HepG2 (cell line): ENCODE measurements around the gene FOXD4L1. TPM values are rescaled to one million over a fixed set of nuclear protein-coding genes. Genes with fewer than 3 reads are reported as not detected.
"Not testable (repeated sequence)": the region's sequence is repeated elsewhere in the genome, so short reads cannot be mapped to it uniquely, and the experiment has no call there.

Experiments
- ATAC-seq: fragments of 200-7000 bp; cut with Tn5 transposase; 3 replicates; pipeline ENCODE4 v1.9.1; 2020; ENCODE audit warnings: mild to moderate bottlenecking, moderate library complexity
- BruUV-seq: library from RNA; stranded (reverse); fragments of 400-500 nt; replicated peaks from 2 replicates; lab custom pipeline; 2021; lab: Mats Ljungman, UMichigan
- CTCF ChIA-PET: fragments of 300-600 bp; formaldehyde crosslinking; extraction: SDS; loops from one replicate; lab custom pipeline; 2021; ENCODE audit warnings: low total read pairs, inconsistent platforms, low intra/inter-chr PET ratio; lab: Yijun Ruan, JAX
- POLR2A ChIA-PET: fragments of 350-600 bp; sonication (Branson Sonifier 250); formaldehyde crosslinking; loops from one replicate; lab custom pipeline; 2020; ENCODE audit warnings: antibody characterized with exemption, inconsistent platforms; lab: Yijun Ruan, JAX
- DNase-seq: peaks from one replicate; pipeline ENCODE4 v3.0.0-alpha.2; 2015; ENCODE audit warnings: low spot score
- FAIRE-seq: peaks from 3 replicates; lab custom pipeline; 2011; peaks lifted over from hg19 to GRCh38; lab: Jason Lieb, UNC
- H2AFZ ChIP-seq: one replicate; pipeline ENCODE4 v1.6.1; 2011; ENCODE audit warnings: low read length, inconsistent platforms
- H3K27ac ChIP-seq: fragments of 300-600 bp; 3 replicates; pipeline ENCODE4 v1.8.0; 2011; ENCODE audit warnings: mixed run types, mild to moderate bottlenecking, mixed read lengths, low read length, inconsistent platforms; ENCODE audit not compliant: insufficient read depth; ENCODE audit errors: extremely low read length
- H3K27me3 ChIP-seq, 2 experiments: fragments of 200-600 bp in 1 of 2; 2 replicates in 1 of 2; 3 replicates in 1 of 2; pipeline versions ENCODE4 v1.6.0 to v1.8.0; 2011; ENCODE audit warnings: low read length in 2 of 2, mild to moderate bottlenecking in 2 of 2, moderate library complexity in 2 of 2, inconsistent platforms in 1 of 2; ENCODE audit not compliant: insufficient read depth in 2 of 2, control insufficient read depth in 1 of 2
- H3K36me3 ChIP-seq, 2 experiments: fragments of 200-600 bp in 1 of 2; replicated peaks in 1 of 2; 2 replicates in 1 of 2; 3 replicates in 1 of 2; pipeline versions ENCODE4 v1.5.1 to v1.8.0; 2011; ENCODE audit warnings: low read length in 2 of 2, inconsistent platforms in 1 of 2; ENCODE audit not compliant: insufficient read depth in 2 of 2, control insufficient read depth in 1 of 2
- H3K4me1 ChIP-seq: 2 replicates; pipeline ENCODE4 v1.5.1; 2012; ENCODE audit warnings: low read length, inconsistent platforms; ENCODE audit not compliant: insufficient read depth
- H3K4me2 ChIP-seq: 2 replicates; pipeline ENCODE4 v1.6.0; 2011; ENCODE audit warnings: low read depth, low read length, inconsistent platforms
- H3K4me3 ChIP-seq, 3 experiments: fragments of 200-600 bp in 1 of 3; sonication (generic), shearing (Covaris generic) in 1 of 3; replicated peaks in 1 of 3; 2 replicates each; pipeline ENCODE4 v1.5.1; 2011 to 2016; ENCODE audit warnings: low read length in 3 of 3, inconsistent platforms in 2 of 3, low read depth in 2 of 3, mild to moderate bottlenecking in 2 of 3, control low read depth in 1 of 3, mixed read lengths in 1 of 3; ENCODE audit not compliant: insufficient read depth in 1 of 3
- H3K79me2 ChIP-seq: one replicate; pipeline ENCODE4 v1.6.1; 2011; ENCODE audit warnings: low read length, inconsistent platforms; ENCODE audit not compliant: insufficient read depth
- H3K9ac ChIP-seq: 2 replicates; pipeline ENCODE4 v1.6.0; 2011; ENCODE audit warnings: mild to moderate bottlenecking, low read depth, low read length, inconsistent platforms; ENCODE audit not compliant: insufficient read depth
- H3K9me3 ChIP-seq: 2 replicates; pipeline ENCODE4 v1.5.1; 2012; ENCODE audit warnings: mild to moderate bottlenecking, low read length
- H4K20me1 ChIP-seq: 2 replicates; pipeline ENCODE4 v1.6.0; 2011; ENCODE audit warnings: inconsistent platforms, mild to moderate bottlenecking, low read length, moderate library complexity; ENCODE audit not compliant: insufficient read depth
- CBX2 ChIP-seq, 2 experiments: fragments of 200-600 bp in 1 of 2; sonication (generic); formaldehyde crosslinking in 1 of 2; IDR thresholded peaks; 2 replicates each; pipeline versions ENCODE4 v1.7.0 to v1.8.1; 2018 to 2022; ENCODE audit warnings: low read depth in 2 of 2, low read length in 1 of 2, mild to moderate bottlenecking in 1 of 2, missing genetic modification reagents in 1 of 2
- HNRNPLL ChIP-seq: fragments of 200-400 bp; formaldehyde crosslinking; IDR thresholded peaks from 2 replicates; pipeline ENCODE4 v1.6.1; 2017; ENCODE audit warnings: mild to moderate bottlenecking, low read depth, low read length; ENCODE audit not compliant: poor library complexity, severe bottlenecking
- MYPOP ChIP-seq: sonication (generic); formaldehyde crosslinking; IDR thresholded peaks from 2 replicates; pipeline ENCODE4 v1.8.1; 2023; ENCODE audit warnings: mild to moderate bottlenecking, moderate library complexity, missing genetic modification reagents
- ZFX ChIP-seq: sonication (generic); formaldehyde crosslinking; IDR thresholded peaks from 2 replicates; pipeline ENCODE4 v1.4.0; 2020; ENCODE audit warnings: mild to moderate bottlenecking, low read depth, missing genetic modification reagents, moderate library complexity
- ZMAT3 ChIP-seq: sonication (generic); formaldehyde crosslinking; conservative IDR thresholded peaks from 2 replicates; pipeline ENCODE4 v1.7.0; 2021; ENCODE audit warnings: missing genetic modification reagents
- ZNF160 ChIP-seq: sonication (generic); formaldehyde crosslinking; IDR thresholded peaks from 2 replicates; pipeline ENCODE4 v1.8.0; 2022; ENCODE audit warnings: mild to moderate bottlenecking, inconsistent platforms, missing genetic modification reagents
- ZNF205 ChIP-seq: IDR thresholded peaks from 2 replicates; pipeline ENCODE4 v1.6.1; 2018; ENCODE audit warnings: missing biosample characterization, missing genetic modification reagents
- ZNF598 ChIP-seq: sonication (generic); formaldehyde crosslinking; IDR thresholded peaks from 2 replicates; pipeline ENCODE4 v1.5.1; 2020; ENCODE audit warnings: mild to moderate bottlenecking, missing genetic modification reagents, borderline replicate concordance
- ZNF776 ChIP-seq: sonication (generic); formaldehyde crosslinking; IDR thresholded peaks from 2 replicates; pipeline ENCODE4 v1.4.0; 2020; ENCODE audit warnings: mild to moderate bottlenecking, missing genetic modification reagents
- ZNF777 ChIP-seq: sonication (generic); formaldehyde crosslinking; IDR thresholded peaks from 2 replicates; pipeline ENCODE4 v1.4.0; 2020; ENCODE audit warnings: missing genetic modification reagents
- WGBS: methylation state at CpG from one replicate; pipeline ENCODE4 v1.1.6; 2017; ENCODE audit warnings: low lambda C conversion rate; 5-methylcytosine and 5-hydroxymethylcytosine counted together
- in situ Hi-C: cut with HindIII; loops from 2 replicates; pipeline ENCODE4 v1.10.0; 2017; ENCODE audit warnings: low pct_unique_long_range_greater_than_20kb; ENCODE audit not compliant: extremely low pct_ligation_motif_present
- intact Hi-C: fragments of 100-400 bp; cut with micrococcal nuclease; formaldehyde crosslinking; loops from one replicate; pipeline ENCODE4 v1.10.0; 2022; ENCODE audit not compliant: unreplicated experiment
- polyA plus RNA-seq, 8 experiments: library from polyadenylated mRNA; depleted of rRNA in 3 of 8; stranded (reverse) in 7 of 8; unstranded in 1 of 8; fragments of >200 nt; fragmentation: Illumina TruSeq in 4 of 8; extraction: Trizol in 4 of 8; gene quantifications; 2 replicates each; pipeline versions ENCODE4 v1.2.1 to v1.2.3, GENCODE V29; 2011 to 2016; ENCODE audit warnings: low read depth in 4 of 8, missing spikeins in 1 of 8, mixed read lengths in 1 of 8; ENCODE audit not compliant: insufficient read depth in 1 of 8
- total RNA-seq, 5 experiments: library from RNA; depleted of rRNA; stranded (reverse); fragments of >200 nt; fragmentation: Illumina TruSeq; extraction: Trizol; gene quantifications; 2 replicates each; pipeline ENCODE4 v1.2.3, GENCODE V29; 2016; ENCODE audit warnings: low read depth in 1 of 5

FOXD4L1 gene
- total and polyA plus RNA-seq, 2 of the 13 experiments (the other 11 are each of a cell fraction or from before 2014, with no cell fraction given), result 0.18 to 0.29 TPM

- 0 out of 2 replicates have a peak, but pooled peaks have one; percentile 22 for TF ChIP-seq ZNF776 (CRISPR knock-in tag)
- 0 out of 2 replicates have a peak, but pooled peaks have one; percentile 37 for TF ChIP-seq ZNF205
- peak; percentile 30; the same call in 1 of the 2 replicates for TF ChIP-seq ZFX (CRISPR knock-in tag)
- TF ChIP-seq ZNF777 (CRISPR knock-in tag), result peak; percentile 34; the same call in 1 of the 2 replicates
- 0 out of 2 replicates have a peak, but pooled peaks have one; percentile 14 for TF ChIP-seq ZNF598 (CRISPR knock-in tag)
- TF ChIP-seq HNRNPLL, result peak; percentile 49
- TF ChIP-seq ZNF160 (CRISPR knock-in tag), result peak; percentile 28; the same call in 1 of the 2 replicates
- peak; percentile 62; the same call in 1 of the 2 replicates for TF ChIP-seq MYPOP (CRISPR knock-in tag)
- 0 out of 2 replicates have a peak, but pooled peaks have one; percentile 33 for TF ChIP-seq ZMAT3 (CRISPR knock-in tag)
These were observed 4.9 kb downstream of the FOXD4L1 start (continued) for GRCh38 chr2:113503094-113504042.

GRCh38 chr2:113504081-113504480 is 5.6 kb downstream of the FOXD4L1 start:
- Histone ChIP-seq H3K27me3 (peaks cover 0 to 19% of the 10 kb centered on the region in 2 experiments; a peak in 4 of 5 replicates), H3K4me3 (peak overlapping the region in 2 of 3 experiments; percentile 58 to 75; a peak in 2 of 6 replicates), H3K4me1 (peaks cover 17% of the 10 kb centered on the region), H3K4me2 (peak overlapping the region; percentile 92)
- DNase-seq; in situ Hi-C loops; H4K20me1 ChIP-seq; intact Hi-C loops; H3K36me3 ChIP-seq; POLR2A ChIA-PET; H3K9ac ChIP-seq; BruUV-seq; FAIRE-seq; H3K79me2 ChIP-seq; CTCF ChIA-PET; H3K27ac ChIP-seq; H2AFZ ChIP-seq; H3K9me3 ChIP-seq; TF ChIP-seq CBX2 (CRISPR knock-in tag; IDR thresholded peaks at IDR 0.05; ENCODE audit: low read depth): not testable (repeated sequence)
- ATAC-seq, result 0 out of 3 replicates have a peak, but pooled peaks have one; percentile 1
- TF ChIP-seq CBX2 (IDR thresholded peaks at IDR 0.05; ENCODE audit: low read depth, low read length), result peak; percentile 96
- 4% methylated on average over 14 of the region's 23 CpGs for WGBS

GRCh38 chr2:113507394-113508140 is 9.1 kb downstream of the FOXD4L1 start:
- H3K4me1 ChIP-seq, result peaks cover 12% of the 10 kb centered on the region
- 13% methylated on average over 9 of the region's 14 CpGs for WGBS
- H3K79me2 ChIP-seq, POLR2A ChIA-PET, H3K27ac ChIP-seq, BruUV-seq, H4K20me1 ChIP-seq, H3K9ac ChIP-seq, H3K4me2 ChIP-seq, DNase-seq, CTCF ChIA-PET, H3K36me3 ChIP-seq, H3K4me3 ChIP-seq, in situ Hi-C loops, H3K9me3 ChIP-seq, FAIRE-seq, ATAC-seq, intact Hi-C loops, H2AFZ ChIP-seq: not testable (repeated sequence)
- H3K27me3 ChIP-seq, result peaks cover 0 to 12% of the 10 kb centered on the region in 2 experiments; a peak in 3 of 5 replicates
